ENCODE measurements around the gene NDUFA8.

DNA sequence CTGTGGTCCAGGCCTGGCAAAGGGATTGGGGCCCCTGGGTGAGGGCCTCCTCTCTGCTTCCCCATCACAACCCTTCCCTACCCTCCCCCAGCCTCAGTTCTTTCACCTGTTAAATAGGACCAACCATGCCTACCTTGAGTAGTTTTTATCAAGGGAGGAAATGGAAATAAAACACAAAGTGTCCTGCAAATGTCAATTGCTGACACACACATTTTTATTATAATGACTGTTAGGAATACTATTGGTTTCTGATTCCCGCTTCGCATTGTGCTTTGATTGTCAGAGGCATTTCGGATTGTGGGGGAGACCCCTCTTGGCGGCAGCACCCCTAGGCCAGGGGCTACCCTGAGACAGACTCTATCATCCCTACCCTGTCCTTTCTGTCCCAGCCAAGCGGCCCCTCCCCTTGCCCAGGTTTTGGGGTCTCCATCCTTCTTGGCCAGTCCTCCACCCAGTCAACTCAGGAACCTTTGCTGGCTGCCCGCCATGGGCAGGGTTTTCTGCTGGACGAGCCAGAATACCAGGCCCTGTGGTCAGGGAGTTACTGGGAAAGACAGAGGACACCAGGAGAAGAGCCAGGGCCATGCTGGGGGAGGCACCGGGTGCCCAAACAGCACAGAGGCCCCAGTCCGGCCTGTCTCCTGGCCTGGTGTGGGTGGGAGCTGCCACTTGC is 48.0 kb downstream of the NDUFA8 start:
- TF ChIP-seq CTCF (IDR thresholded peaks at IDR 0.05) (no peak), POLR2A (IDR thresholded peaks at IDR 0.05) (no peak)

Data from lower leg skin (tissue), 3 donors.